GM19395 (cell line): Measurements from ENCODE around the gene TCERG1L.

ENCODE experiments used
- ATAC-seq: cut with Tn5 transposase; IDR thresholded peaks from one replicate; pipeline ENCODE4 v1.9.1; 2021; ENCODE audit warnings: mild to moderate bottlenecking, moderate library complexity; ENCODE audit not compliant: unreplicated experiment

TCERG1L gene

GRCh38 chr10:131211965-131212619 lies 99.4 kb downstream of the TCERG1L start:
- no peak for ATAC-seq

- ATAC-seq, result no peak
Measured at GRCh38 chr10:131211559-131211958, 100.0 kb downstream of the TCERG1L start.

GRCh38 chr10:131211146-131211545 lies 100.4 kb downstream of the TCERG1L start:
- ATAC-seq, result no peak

GRCh38 chr10:131210181-131210580 lies 101.3 kb downstream of the TCERG1L start:
- no peak for ATAC-seq

- ATAC-seq, result no peak
Measured at GRCh38 chr10:131207584-131208532, 103.7 kb downstream of the TCERG1L start.

- ATAC-seq, result no peak
Measured at GRCh38 chr10:131207176-131207575, 104.3 kb downstream of the TCERG1L start.

- no peak for ATAC-seq
Measured at GRCh38 chr10:131206111-131206995, 105.2 kb downstream of the TCERG1L start.

GRCh38 chr10:131205556-131205955 lies 106.0 kb downstream of the TCERG1L start:
- no peak for ATAC-seq

- no peak for ATAC-seq
Measured at GRCh38 chr10:131204406-131205152, 106.9 kb downstream of the TCERG1L start.

GRCh38 chr10:131203456-131204357 lies 107.8 kb downstream of the TCERG1L start:
- no peak for ATAC-seq

GRCh38 chr10:131202990-131203389 lies 108.5 kb downstream of the TCERG1L start:
- no peak for ATAC-seq

GRCh38 chr10:131201741-131202515 lies 109.6 kb downstream of the TCERG1L start:
- ATAC-seq, result no peak

- no peak for ATAC-seq
Measured at GRCh38 chr10:131200856-131201470, 110.6 kb downstream of the TCERG1L start.

GRCh38 chr10:131199646-131200045 lies 111.9 kb downstream of the TCERG1L start:
- no peak for ATAC-seq

GRCh38 chr10:131198843-131199242 lies 112.7 kb downstream of the TCERG1L start:
- no peak for ATAC-seq

- ATAC-seq, result no peak
Measured at GRCh38 chr10:131198401-131198800, 113.1 kb downstream of the TCERG1L start.

GRCh38 chr10:131196176-131196885 lies 115.2 kb downstream of the TCERG1L start:
- ATAC-seq, result no peak
